ENCODE measurements around the gene C4A.
"Not testable (repeated sequence)": the region's sequence is repeated elsewhere in the genome, so short reads cannot be mapped to it uniquely, and the experiment has no call there.

The C4A gene

GRCh38 chr6:31980998-31981397 is 859 bp upstream of the C4A start:
- DNase-seq = not testable (repeated sequence)

GRCh38 chr6:31989363-31989762 is 7.5 kb downstream of the C4A start:
- not testable (repeated sequence) for DNase-seq

GRCh38 chr6:31994421-31994820 is 12.6 kb downstream of the C4A start:
- not testable (repeated sequence) for DNase-seq

- DNase-seq = not testable (repeated sequence)
Observed at GRCh38 chr6:31996385-31996784, 14.5 kb downstream of the C4A start.

- not testable (repeated sequence) for DNase-seq
Observed at GRCh38 chr6:32002546-32003268, 20.9 kb downstream of the C4A start.

- not testable (repeated sequence) for DNase-seq
Observed at GRCh38 chr6:32003301-32003700, 21.4 kb downstream of the C4A start.

GRCh38 chr6:32004393-32004792 is 22.5 kb downstream of the C4A start:
- peak in 1 of 4 experiments; percentile 2 for DNase-seq

GRCh38 chr6:32004864-32005537 is 23.1 kb downstream of the C4A start:
- not testable (repeated sequence) for DNase-seq

- peak in 1 of 4 experiments; percentile 1 for DNase-seq
Observed at GRCh38 chr6:32005538-32005880, 23.7 kb downstream of the C4A start.

- DNase-seq = peak in 1 of 4 experiments; percentile 1
Observed at GRCh38 chr6:32005991-32006529, 24.2 kb downstream of the C4A start.

- DNase-seq = peak in 1 of 4 experiments; percentile 0
Observed at GRCh38 chr6:32007086-32007485, 25.2 kb downstream of the C4A start.

- not testable (repeated sequence) for DNase-seq
Observed at GRCh38 chr6:32008037-32008436, 26.2 kb downstream of the C4A start.

GRCh38 chr6:32008616-32009015 is 26.8 kb downstream of the C4A start:
- peak in 1 of 4 experiments; percentile 0 for DNase-seq

GRCh38 chr6:32009537-32009936 is 27.7 kb downstream of the C4A start:
- DNase-seq = not testable (repeated sequence)

- DNase-seq = not testable (repeated sequence)
Observed at GRCh38 chr6:32010856-32011530, 29.1 kb downstream of the C4A start.

GRCh38 chr6:32012941-32013617 is 31.2 kb downstream of the C4A start:
- not testable (repeated sequence) for DNase-seq

GRCh38 chr6:32013738-32014137 is 31.9 kb downstream of the C4A start:
- DNase-seq = not testable (repeated sequence)

GRCh38 chr6:32014547-32014946 is 32.7 kb downstream of the C4A start, which contains the start of gene C4B:
Gene C4B, plus strand, starts transcription at chr6:32014795. Its CDS starts 51 bp downstream, at chr6:32014846.
- not testable (repeated sequence) for DNase-seq

GRCh38 chr6:32022100-32022499 is 40.2 kb downstream of the C4A start:
- DNase-seq = not testable (repeated sequence)

GRCh38 chr6:32028631-32029030 is 46.8 kb downstream of the C4A start:
- DNase-seq = not testable (repeated sequence)

- DNase-seq = not testable (repeated sequence)
Observed at GRCh38 chr6:32029553-32029952, 47.7 kb downstream of the C4A start.

- not testable (repeated sequence) for DNase-seq
Observed at GRCh38 chr6:32035283-32036013, 53.6 kb downstream of the C4A start.
